Measurements from ENCODE around the gene FAM181A.

FAM181A gene

DNA sequence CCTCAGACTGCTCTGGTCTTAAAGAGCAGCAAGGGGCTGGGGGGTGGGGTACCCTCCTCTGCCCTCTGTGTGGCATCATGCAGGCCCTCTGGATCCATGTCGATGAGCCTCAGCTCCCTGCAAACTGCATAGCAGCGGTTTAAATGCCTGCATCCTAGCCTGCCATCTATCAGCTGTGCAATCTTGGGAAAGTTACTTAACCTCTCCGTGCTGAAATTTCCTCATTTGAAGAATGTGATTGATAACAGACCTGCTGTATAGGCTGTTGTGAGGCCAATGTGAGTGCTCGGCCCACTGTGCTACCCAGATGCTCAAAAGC lies 3.8 kb downstream of the FAM181A start:
- no peaks in the 10 kb centered on the region for H3K9me3 Mint-ChIP-seq
- no peaks in the 10 kb centered on the region for H3K27me3 Mint-ChIP-seq
- H3K36me3 Mint-ChIP-seq (ENCODE audit: low read depth): peaks cover 23% of the 10 kb centered on the region
- H3K27ac Mint-ChIP-seq: no peak overlapping the region
- no peak overlapping the region for H3K4me3 Mint-ChIP-seq
- H3K4me1 Mint-ChIP-seq (ENCODE audit: low read depth): no peaks in the 10 kb centered on the region
- DNase-seq: no peak

DNA sequence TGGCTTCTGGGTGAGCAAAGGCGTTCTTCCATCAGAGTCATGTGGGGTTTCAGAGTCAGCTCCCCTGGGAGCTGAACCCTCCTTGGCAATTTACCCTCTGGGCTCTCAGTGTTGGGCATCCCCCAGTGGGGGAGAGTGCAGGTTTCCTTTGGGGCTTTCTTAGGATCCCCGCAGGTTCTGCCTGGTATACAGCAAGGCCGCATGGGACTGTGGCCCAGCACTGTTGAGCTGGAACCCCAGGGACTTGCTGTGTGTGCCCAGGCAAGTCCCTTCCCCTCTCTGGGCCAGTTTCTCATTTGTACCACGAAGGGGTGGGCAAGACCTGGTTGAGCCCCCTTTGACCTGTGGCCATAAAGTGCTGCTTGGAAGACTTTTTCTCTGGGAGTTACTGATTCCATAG lies 5.5 kb downstream of the FAM181A start:
- no peaks in the 10 kb centered on the region for H3K9me3 Mint-ChIP-seq

DNA sequence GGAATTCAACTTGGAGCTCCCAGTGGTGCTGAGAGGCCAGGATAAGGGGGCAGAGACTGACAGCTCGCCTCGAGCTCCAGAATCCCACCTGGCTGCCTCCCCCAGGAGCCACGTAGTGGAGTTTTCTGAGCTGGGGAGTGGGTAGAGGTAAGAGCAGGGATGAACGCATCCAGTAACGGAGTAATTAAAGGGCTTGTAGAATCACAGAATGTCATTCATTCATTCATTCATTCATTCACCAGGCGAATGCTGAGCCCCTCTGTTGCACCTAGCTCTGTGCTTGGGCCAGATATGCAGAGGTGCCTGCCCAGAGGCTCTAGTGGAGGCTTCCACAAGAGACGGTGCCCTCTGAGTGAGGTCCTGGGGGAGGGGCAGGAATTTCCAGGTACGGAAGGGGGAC lies 8.1 kb downstream of the FAM181A start:
- Mint-ChIP-seq H3K9me3 (no peaks in the 10 kb centered on the region), H3K27me3 (peaks cover 18% of the 10 kb centered on the region), H3K27ac (no peak overlapping the region), H3K36me3 (ENCODE audit: low read depth) (peaks cover 43% of the 10 kb centered on the region), H3K4me3 (no peak overlapping the region), H3K4me1 (ENCODE audit: low read depth) (peaks cover 9% of the 10 kb centered on the region)
- no peak for DNase-seq

More for the DNA sequence above, 5.5 kb downstream of the FAM181A start:
- Mint-ChIP-seq H3K36me3 (ENCODE audit: low read depth) (peaks cover 33% of the 10 kb centered on the region), H3K27ac (no peak overlapping the region), H3K4me1 (ENCODE audit: low read depth) (no peaks in the 10 kb centered on the region), H3K4me3 (no peak overlapping the region), H3K27me3 (peaks cover 8% of the 10 kb centered on the region)
- no peak for DNase-seq

DNA sequence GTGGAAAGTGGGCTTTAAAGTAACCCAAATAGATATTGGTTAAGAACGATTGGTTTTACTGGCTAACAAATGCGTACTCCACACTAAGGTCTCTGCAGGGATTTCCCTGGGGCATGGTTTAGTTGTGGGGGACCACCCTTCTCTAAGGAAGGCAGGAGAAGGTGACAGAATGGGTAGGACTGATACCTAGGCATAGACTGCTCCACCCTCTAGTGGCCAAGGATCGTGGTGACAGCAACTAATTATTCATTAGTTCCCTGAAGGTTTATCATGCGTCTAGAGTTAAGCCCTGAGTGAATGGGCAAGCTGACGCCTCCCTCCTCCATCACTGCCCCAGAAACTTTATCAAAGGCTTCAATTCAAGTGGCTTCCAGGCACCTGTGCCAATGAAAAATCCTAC lies 9.1 kb downstream of the FAM181A start:
- Mint-ChIP-seq H3K4me3 (no peak overlapping the region), H3K4me1 (ENCODE audit: low read depth) (peaks cover 17% of the 10 kb centered on the region), H3K36me3 (ENCODE audit: low read depth) (peaks cover 51% of the 10 kb centered on the region), H3K9me3 (no peaks in the 10 kb centered on the region), H3K27me3 (peaks cover 18% of the 10 kb centered on the region), H3K27ac (no peak overlapping the region)
- DNase-seq: no peak

DNA sequence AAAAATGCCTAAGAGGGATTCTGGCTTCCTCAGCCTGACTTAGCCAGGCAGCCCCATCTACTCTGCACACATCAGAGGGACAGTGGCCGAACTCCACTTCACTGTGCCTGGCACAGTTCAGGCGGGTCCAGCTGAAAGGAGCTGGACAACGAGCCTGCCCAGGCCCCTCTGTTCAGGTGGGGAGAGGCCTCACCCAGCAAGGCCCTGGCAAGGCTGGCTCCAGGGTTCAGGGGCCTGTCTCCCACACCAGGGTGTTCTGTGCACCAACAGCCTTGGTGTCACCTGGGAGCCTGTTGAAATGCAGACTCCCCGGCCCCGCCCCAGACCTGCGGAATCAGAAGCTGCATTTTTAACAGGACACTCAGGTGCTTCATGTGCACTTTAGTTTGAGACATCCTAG lies 9.8 kb downstream of the FAM181A start:
- Mint-ChIP-seq H3K4me3 (no peak overlapping the region), H3K27ac (no peak overlapping the region), H3K9me3 (no peaks in the 10 kb centered on the region), H3K36me3 (ENCODE audit: low read depth) (peaks cover 53% of the 10 kb centered on the region), H3K4me1 (ENCODE audit: low read depth) (peaks cover 20% of the 10 kb centered on the region), H3K27me3 (peaks cover 18% of the 10 kb centered on the region)
- no peak for DNase-seq

DNA sequence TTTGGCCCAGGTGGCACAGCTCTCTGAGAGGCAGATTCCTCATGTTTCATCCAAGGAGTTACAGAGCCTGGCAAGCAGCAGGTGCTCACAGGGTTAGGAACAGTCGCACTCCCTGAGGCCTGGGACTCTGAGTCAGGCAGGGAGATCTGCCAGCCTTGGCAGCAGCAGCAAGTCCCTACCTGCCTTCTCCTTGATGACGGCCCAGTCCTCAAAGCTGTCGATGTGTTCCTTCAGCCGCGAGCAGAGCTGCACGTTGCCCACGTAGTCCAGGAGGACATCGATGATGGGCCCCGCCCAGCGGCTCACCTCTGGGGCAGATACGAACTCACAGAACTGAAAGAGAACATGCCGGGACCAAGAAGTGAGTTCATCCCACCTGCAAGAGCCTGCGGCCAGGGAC lies 10.4 kb downstream of the FAM181A start:
- DNase-seq: no peak
- Mint-ChIP-seq H3K27me3 (peaks cover 18% of the 10 kb centered on the region), H3K4me3 (no peak overlapping the region), H3K9me3 (no peaks in the 10 kb centered on the region), H3K36me3 (ENCODE audit: low read depth) (peaks cover 55% of the 10 kb centered on the region), H3K4me1 (ENCODE audit: low read depth) (peaks cover 20% of the 10 kb centered on the region), H3K27ac (no peak overlapping the region)

DNA sequence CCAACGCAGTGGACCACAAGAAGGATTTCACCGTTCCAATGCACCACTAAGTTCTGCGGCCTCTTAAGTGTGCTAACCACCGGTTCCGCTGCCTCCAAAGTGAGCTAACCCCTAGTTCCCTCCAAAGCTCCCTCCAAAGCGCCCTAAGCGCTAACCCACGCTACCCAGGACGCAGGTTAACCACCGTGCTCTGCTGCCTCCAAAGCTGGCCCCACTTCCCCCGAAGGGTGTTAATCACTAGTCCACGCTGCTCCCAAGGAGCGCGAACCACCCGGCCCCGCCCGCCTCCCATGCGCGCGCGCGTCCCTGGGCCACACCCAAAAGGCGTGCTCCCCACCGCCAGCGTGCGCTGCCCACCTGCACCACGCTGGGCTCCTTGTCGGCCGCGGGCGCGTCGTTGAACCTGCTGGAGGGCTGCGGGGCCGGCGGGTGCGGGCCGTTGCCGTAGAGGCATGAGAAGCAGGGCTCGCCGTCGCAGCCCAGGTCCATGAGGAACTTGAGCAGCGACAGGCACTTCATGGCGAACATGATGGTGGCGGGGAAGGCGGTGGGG lies 11.7 kb downstream of the FAM181A start:
- Mint-ChIP-seq H3K9me3 (no peaks in the 10 kb centered on the region), H3K27me3 (peaks cover 18% of the 10 kb centered on the region), H3K4me1 (ENCODE audit: low read depth) (peaks cover 20% of the 10 kb centered on the region), H3K36me3 (ENCODE audit: low read depth) (peaks cover 56% of the 10 kb centered on the region), H3K4me3 (peak overlapping the region; percentile 44), H3K27ac (no peak overlapping the region)
- DNase-seq: no peak

DNA sequence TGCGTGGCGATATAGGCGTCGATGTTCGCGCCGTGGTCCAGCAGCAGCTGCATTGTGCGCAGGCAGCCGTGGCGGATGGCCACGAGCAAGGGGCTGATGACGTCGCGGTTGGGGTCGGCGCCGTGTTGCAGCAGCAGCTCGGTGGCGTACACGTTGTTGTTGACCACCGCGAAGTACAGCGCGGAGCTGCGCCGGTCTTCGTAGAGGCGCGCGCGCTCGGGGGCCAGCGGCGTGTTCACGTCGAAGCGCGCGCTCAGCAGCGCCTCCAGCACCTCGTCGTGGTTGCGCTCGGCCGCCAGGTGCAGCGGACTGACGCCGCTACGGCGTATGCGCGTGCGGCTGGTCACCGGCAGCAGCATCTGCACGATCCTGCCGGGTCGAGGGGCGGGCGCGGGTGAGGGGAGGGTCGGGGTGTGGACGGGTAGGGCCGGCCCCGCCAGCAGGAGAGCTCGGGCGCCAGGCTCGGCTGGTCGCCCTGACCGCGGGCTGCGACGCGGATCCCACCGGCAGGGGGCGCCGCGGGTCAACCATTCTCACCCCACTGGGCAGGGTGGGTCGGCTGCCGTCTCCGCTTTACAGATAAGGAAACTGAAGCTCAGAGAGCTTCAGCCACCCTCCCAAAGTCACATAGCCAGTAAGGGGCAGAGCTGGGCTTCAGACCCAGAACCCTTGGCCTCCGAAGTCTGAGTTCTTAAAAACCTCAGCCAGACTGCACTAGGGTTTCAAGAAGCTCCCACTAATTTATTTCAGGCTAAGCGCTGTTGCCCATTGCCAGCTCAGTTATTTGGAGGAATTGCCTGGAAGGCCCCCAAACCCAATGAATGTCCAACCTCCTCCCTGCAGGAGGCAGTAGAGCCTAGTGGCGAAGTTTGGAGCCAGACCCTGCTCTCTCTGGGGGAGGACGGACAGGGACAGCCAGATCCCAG lies 12.4 kb downstream of the FAM181A start:
- peak; percentile 98 for DNase-seq
- Mint-ChIP-seq H3K36me3 (ENCODE audit: low read depth) (peaks cover 54% of the 10 kb centered on the region), H3K4me3 (peak overlapping the region; percentile 44), H3K9me3 (no peaks in the 10 kb centered on the region), H3K27me3 (peaks cover 18% of the 10 kb centered on the region), H3K4me1 (ENCODE audit: low read depth) (peaks cover 20% of the 10 kb centered on the region), H3K27ac (peak overlapping the region; percentile 65)

DNA sequence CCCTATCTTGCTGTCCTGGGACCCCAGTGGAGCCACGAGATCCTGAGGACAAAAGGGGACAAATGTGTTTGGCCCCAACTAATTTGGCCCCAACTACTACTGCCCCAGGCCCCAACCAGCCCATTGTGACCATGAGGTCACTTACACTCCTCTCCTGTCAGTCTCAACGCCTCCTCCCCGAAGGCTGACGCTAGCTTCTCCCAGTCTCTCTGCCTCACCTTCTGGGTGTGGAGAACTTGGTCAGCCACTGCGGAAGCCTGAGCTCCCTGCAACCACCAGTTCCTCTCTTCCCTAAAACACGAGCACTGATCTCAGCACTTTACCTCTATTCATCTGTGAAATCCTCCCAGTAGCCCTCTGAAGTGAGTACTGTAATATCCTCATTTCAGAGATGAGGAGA lies 13.3 kb downstream of the FAM181A start:
- H3K4me3 Mint-ChIP-seq: no peak overlapping the region
- no peak for DNase-seq
- peaks cover 59% of the 10 kb centered on the region for H3K36me3 Mint-ChIP-seq (ENCODE audit: low read depth)
- peaks cover 20% of the 10 kb centered on the region for H3K4me1 Mint-ChIP-seq (ENCODE audit: low read depth)
- peak overlapping the region; percentile 65 for H3K27ac Mint-ChIP-seq
- H3K9me3 Mint-ChIP-seq: no peaks in the 10 kb centered on the region
- H3K27me3 Mint-ChIP-seq: peaks cover 18% of the 10 kb centered on the region

DNA sequence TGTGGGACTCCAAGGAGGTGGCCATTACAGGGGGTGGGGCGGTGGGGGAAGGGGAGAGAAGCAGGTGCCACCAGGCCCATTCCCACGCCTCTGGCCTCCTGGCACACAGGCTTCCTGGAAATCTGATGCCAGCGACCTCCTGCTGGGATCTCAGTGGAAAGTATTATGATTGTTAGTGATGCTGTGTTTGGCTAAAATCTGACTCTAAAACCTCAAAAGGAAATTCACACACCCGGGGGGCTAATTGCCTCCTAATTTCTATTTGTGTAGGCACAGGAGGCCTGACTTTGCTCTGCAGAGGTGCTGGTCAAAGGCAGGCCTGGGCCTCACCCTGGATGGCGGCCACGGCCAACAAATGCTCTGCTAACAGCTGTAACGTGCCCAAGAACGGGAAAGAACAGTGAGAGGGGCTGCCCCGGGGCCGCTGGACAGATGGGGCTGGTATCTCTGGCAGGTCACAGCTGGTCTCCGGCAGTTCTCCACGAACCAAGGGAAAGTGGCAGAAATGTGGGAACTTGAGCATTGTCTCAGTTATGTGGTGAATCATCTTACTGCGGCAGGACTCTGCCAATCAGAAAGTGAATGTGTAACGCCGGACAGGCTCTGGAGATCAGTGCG lies 14.3 kb downstream of the FAM181A start:
- peaks cover 16% of the 10 kb centered on the region for H3K27me3 Mint-ChIP-seq
- H3K4me1 Mint-ChIP-seq (ENCODE audit: low read depth): peaks cover 22% of the 10 kb centered on the region
- H3K27ac Mint-ChIP-seq: no peak overlapping the region
- no peaks in the 10 kb centered on the region for H3K9me3 Mint-ChIP-seq
- H3K36me3 Mint-ChIP-seq (ENCODE audit: low read depth): peaks cover 61% of the 10 kb centered on the region
- DNase-seq: no peak
- H3K4me3 Mint-ChIP-seq: no peak overlapping the region

DNA sequence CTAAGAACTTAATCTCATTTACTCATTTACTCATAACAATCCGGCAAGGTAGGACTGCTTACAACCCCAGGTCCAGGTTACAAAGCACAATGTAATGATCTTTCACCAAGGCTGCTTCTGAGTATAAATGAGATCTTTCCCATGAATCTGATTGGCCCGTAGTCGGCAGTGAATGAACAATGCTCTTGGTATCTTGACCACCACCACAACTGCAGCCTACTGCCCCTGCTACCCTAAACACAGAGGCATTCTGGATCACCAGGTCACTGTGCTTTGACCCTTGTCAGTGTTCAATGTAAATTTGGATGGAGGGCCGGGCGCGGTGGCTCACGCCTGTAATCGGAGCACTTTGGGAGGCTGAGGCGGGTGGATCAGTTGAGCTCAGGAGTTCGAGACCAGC lies 15.9 kb downstream of the FAM181A start:
- DNase-seq: no peak
- no peaks in the 10 kb centered on the region for H3K9me3 Mint-ChIP-seq
- peaks cover 61% of the 10 kb centered on the region for H3K36me3 Mint-ChIP-seq (ENCODE audit: low read depth)
- H3K4me3 Mint-ChIP-seq: no peak overlapping the region
- H3K27me3 Mint-ChIP-seq: peaks cover 7% of the 10 kb centered on the region
- H3K4me1 Mint-ChIP-seq (ENCODE audit: low read depth): peaks cover 22% of the 10 kb centered on the region
- no peak overlapping the region for H3K27ac Mint-ChIP-seq

DNA sequence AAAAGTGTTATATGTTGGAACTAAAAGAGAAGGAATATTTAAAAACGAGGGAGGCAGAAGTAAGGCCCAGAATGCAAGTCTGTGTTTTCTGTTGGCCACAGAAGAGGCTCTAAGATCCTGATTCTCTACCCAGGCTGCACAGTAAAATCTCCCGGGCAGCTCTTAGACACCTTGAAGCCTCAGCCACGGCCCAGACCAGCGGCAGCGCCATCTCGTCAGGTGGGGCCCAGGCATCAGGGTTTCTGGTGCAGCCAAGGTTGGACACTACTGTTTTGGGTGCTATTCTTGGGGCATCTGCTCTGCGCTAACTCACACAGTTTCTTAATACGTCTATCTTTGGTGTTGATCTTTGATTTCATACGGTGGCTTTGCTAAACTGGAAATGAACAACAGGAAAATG lies 16.8 kb downstream of the FAM181A start:
- Mint-ChIP-seq H3K9me3 (no peaks in the 10 kb centered on the region), H3K36me3 (ENCODE audit: low read depth) (peaks cover 61% of the 10 kb centered on the region), H3K27me3 (no peaks in the 10 kb centered on the region), H3K4me1 (ENCODE audit: low read depth) (peaks cover 22% of the 10 kb centered on the region), H3K27ac (peak overlapping the region; percentile 1), H3K4me3 (no peak overlapping the region)
- no peak for DNase-seq

DNA sequence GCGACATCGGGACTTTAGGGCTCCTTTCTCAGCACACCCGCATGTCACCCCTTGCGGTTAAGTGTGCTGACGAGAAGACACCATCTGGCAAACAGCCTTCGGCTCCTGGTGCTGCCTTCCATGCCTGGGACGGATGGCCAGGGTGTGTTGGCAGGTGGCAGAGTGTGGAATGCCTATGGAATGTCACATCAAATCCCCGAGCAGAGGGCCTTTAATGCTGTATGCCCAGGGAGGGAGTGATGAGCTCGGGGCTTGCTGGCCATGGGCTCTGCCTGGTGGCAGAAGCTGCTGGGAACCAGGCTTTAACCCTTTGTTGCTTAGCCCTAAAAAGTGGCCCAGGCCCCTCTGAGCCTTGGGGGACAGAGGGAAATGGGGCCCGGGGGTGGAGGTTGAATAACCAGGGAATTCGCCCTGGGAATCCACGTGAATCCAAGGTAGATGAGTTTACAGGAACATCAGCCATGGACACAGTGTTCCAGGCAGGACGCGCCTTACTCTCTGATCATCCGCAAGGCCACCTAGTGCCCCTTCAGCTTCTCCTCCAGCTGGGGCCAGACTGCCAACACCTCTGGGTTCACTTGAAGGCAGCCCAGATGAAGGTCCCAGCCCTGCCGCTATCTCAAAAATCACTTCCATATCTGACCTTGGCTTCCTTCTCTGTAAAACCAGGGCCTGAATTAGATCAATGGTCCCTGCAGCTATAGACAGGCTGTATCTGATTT lies 17.4 kb downstream of the FAM181A start:
- Mint-ChIP-seq H3K4me3 (no peak overlapping the region), H3K36me3 (ENCODE audit: low read depth) (peaks cover 63% of the 10 kb centered on the region), H3K27me3 (no peaks in the 10 kb centered on the region), H3K9me3 (no peaks in the 10 kb centered on the region), H3K4me1 (ENCODE audit: low read depth) (peaks cover 19% of the 10 kb centered on the region), H3K27ac (no peak overlapping the region)
- no peak for DNase-seq

DNA sequence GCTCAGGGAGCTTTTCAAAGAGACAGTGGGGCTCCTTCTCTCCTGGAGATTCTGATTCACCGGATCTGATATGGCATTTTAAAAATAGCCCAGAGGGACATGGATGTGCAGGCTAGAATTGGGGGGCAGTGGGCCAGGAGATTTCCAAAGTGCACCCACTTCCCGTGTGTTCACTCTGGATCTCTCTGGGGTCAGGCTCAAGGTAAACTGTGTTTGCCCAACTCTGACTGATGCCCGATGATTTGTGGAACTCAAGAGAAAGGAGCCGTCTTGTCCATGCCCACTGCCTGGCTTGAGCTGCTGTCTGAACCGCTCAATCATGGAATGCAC lies 17.9 kb downstream of the FAM181A start:
- DNase-seq: no peak
- H3K4me3 Mint-ChIP-seq: no peak overlapping the region
- peaks cover 17% of the 10 kb centered on the region for H3K4me1 Mint-ChIP-seq (ENCODE audit: low read depth)
- H3K9me3 Mint-ChIP-seq: no peaks in the 10 kb centered on the region
- no peaks in the 10 kb centered on the region for H3K27me3 Mint-ChIP-seq
- no peak overlapping the region for H3K27ac Mint-ChIP-seq
- H3K36me3 Mint-ChIP-seq (ENCODE audit: low read depth): peaks cover 68% of the 10 kb centered on the region

DNA sequence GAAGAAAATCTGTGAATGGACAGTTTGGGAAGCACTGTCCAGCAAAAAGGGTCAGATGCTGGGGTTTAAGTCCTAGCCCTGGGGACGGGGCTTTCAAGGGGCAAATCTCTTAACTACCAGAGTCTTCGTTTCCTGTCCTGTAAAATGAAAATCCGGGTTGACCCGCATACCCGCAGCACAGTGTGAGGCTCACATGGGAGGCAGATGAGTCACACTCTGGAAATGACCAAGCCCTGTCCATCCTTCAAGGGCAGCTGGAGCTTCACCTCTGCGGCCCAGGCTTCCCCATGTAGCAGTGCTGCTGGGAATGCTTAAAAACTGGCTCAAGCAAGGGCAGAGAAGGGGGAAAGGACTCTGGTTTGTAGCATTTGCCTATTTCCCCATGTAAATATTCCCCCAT lies 19.0 kb downstream of the FAM181A start:
- peaks cover 17% of the 10 kb centered on the region for H3K4me1 Mint-ChIP-seq (ENCODE audit: low read depth)
- DNase-seq: no peak
- H3K36me3 Mint-ChIP-seq (ENCODE audit: low read depth): peaks cover 70% of the 10 kb centered on the region
- H3K27ac Mint-ChIP-seq: no peak overlapping the region
- no peaks in the 10 kb centered on the region for H3K9me3 Mint-ChIP-seq
- no peak overlapping the region for H3K4me3 Mint-ChIP-seq
- no peaks in the 10 kb centered on the region for H3K27me3 Mint-ChIP-seq
